Mucosa of stomach (tissue), 1 donor: ENCODE results near the gene SUSD3.

ENCODE experiments used
- H3K27me3 ChIP-seq: one replicate; pipeline ENCODE4 v1.7.0; 2013; ENCODE audit warnings: mild to moderate bottlenecking, low read length; ENCODE audit not compliant: control insufficient read depth, insufficient read depth
- H3K36me3 ChIP-seq: one replicate; pipeline ENCODE4 v1.7.0; 2013; ENCODE audit warnings: low read length; ENCODE audit not compliant: control insufficient read depth, insufficient read depth
- H3K4me1 ChIP-seq: one replicate; pipeline ENCODE4 v1.7.0; 2013; ENCODE audit warnings: mild to moderate bottlenecking, low read length; ENCODE audit not compliant: control insufficient read depth, insufficient read depth
- H3K4me3 ChIP-seq: one replicate; pipeline ENCODE4 v1.7.0; 2013; ENCODE audit warnings: low read length
- H3K9ac ChIP-seq: one replicate; pipeline ENCODE4 v1.7.0; 2013; ENCODE audit warnings: mild to moderate bottlenecking, low read length, moderate library complexity
- H3K9me3 ChIP-seq: one replicate; pipeline ENCODE4 v1.7.0; 2013; ENCODE audit warnings: mild to moderate bottlenecking, low read length, moderate library complexity; ENCODE audit not compliant: control insufficient read depth
- donor health status: Pancreatic carcinoma.

The SUSD3 gene

GRCh38 chr9:93105620-93106019, 47.1 kb downstream of the SUSD3 start:
- no peaks in the 10 kb centered on the region for H3K9me3 ChIP-seq
- peaks cover 5% of the 10 kb centered on the region for H3K36me3 ChIP-seq
- H3K4me3 ChIP-seq, result no peak overlapping the region
- no peak overlapping the region for H3K9ac ChIP-seq
- no peaks in the 10 kb centered on the region for H3K27me3 ChIP-seq
- H3K4me1 ChIP-seq, result peaks cover 15% of the 10 kb centered on the region

DNA sequence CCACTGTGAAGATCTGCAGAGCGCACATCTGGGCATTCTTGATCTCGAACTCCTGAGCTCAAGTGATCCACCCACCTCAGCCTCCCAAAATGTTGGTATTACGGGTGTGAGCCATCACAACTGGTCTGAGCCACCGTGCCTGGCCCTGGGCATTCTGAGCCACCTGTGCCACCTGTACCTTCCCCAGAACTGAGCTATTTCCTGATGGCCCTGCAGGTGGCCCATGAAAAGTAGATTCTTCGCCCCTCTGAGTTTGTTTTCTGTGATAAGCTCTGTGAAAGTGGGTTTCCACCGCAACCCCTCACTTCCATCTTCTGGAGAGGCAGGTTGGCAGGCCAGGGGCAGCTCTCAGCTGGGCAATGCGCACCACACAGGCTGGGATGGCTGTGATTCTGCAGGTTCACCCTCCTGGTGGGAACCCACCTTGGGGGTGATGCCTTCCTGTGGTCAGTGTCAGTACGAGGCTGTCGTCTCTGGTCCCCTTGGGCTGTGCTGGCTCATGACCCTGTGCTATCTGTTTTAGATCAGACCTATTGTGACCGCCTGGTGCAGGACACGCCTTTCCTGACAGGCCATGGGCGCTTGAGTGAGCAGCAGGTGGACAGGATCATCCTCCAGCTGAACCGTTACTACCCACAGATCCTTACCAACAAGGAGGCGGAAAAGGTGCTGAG, 48.8 kb downstream of the SUSD3 start:
- no peak overlapping the region for H3K4me3 ChIP-seq
- no peaks in the 10 kb centered on the region for H3K27me3 ChIP-seq
- peaks cover 15% of the 10 kb centered on the region for H3K4me1 ChIP-seq
- H3K36me3 ChIP-seq, result peaks cover 5% of the 10 kb centered on the region
- H3K9me3 ChIP-seq, result no peaks in the 10 kb centered on the region
- no peak overlapping the region for H3K9ac ChIP-seq

- peaks cover 5% of the 10 kb centered on the region for H3K36me3 ChIP-seq
- no peak overlapping the region for H3K9ac ChIP-seq
- H3K4me1 ChIP-seq, result peaks cover 15% of the 10 kb centered on the region
- no peaks in the 10 kb centered on the region for H3K9me3 ChIP-seq
- no peak overlapping the region for H3K4me3 ChIP-seq
- no peaks in the 10 kb centered on the region for H3K27me3 ChIP-seq
These were observed 49.3 kb downstream of the SUSD3 start for GRCh38 chr9:93107825-93108161.

DNA sequence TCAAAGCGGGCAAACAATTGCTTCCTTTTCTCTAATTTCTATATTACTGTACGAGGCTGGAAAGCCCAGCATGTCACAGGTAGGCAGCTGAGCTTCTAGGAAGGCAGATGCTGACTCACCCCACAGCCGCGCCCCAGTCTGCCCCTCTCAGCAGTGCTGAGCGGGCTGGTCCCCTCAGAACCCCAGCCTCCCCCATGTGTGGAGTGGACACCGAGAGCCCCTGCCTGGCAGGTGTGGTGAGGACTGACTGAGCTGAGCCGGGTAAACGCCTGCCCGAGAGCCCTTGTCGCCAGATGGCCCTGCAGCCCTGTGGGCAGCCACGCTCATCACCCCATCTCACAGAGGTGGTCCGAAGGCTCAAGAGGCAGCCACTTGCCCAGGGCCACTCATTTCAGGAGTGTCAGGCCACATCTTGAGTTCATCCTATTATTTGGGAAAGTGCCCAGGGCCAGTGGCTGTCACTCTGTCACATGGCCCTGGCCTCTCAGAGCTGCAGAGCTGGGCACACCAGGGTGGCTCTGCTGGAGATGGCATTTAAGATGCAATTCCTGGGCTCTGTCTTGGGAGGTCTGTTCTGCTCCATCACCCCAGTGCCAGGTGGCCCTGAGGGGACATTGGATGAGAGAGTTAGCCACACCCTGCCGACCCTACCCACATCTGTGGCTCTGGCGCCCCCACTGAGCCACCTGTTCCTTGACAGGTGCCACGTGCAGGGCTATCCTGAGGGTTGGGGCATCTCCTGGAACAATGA, 50.0 kb downstream of the SUSD3 start:
- peaks cover 5% of the 10 kb centered on the region for H3K36me3 ChIP-seq
- no peak overlapping the region for H3K4me3 ChIP-seq

DNA sequence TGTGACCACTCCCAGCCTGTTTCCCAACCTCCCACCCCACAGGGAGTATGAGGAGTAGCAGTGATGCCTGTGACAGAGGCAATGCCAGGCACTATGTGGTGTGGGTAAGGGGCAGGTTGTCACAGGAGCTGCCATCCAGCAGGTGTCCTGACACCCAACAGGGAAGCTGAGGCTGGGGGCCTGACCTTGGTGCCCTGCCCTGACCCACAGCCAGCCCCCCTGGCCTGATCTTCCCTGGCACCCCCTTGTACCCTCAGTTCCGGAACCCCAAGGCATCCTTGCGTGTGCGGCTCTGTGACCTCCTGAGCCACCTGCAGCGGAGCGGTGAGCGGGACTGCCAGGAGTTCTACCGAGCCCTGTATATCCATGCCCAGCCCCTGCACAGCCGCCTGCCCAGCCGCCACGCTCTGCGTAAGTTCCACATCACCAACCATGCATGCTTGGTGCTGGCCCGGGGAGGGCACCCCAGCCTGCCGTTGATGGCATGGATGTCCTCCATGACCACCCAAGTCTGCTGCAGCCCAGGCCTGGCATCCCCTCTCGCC, 51.9 kb downstream of the SUSD3 start:
- Histone ChIP-seq H3K4me3 (no peak overlapping the region), H3K9me3 (no peaks in the 10 kb centered on the region), H3K4me1 (peaks cover 20% of the 10 kb centered on the region), H3K9ac (no peak overlapping the region), H3K27me3 (no peaks in the 10 kb centered on the region), H3K36me3 (peaks cover 5% of the 10 kb centered on the region)

More for the DNA sequence above, 50.0 kb downstream of the SUSD3 start:
- Histone ChIP-seq H3K4me1 (peaks cover 15% of the 10 kb centered on the region), H3K27me3 (no peaks in the 10 kb centered on the region), H3K9ac (no peak overlapping the region), H3K9me3 (no peaks in the 10 kb centered on the region)

DNA sequence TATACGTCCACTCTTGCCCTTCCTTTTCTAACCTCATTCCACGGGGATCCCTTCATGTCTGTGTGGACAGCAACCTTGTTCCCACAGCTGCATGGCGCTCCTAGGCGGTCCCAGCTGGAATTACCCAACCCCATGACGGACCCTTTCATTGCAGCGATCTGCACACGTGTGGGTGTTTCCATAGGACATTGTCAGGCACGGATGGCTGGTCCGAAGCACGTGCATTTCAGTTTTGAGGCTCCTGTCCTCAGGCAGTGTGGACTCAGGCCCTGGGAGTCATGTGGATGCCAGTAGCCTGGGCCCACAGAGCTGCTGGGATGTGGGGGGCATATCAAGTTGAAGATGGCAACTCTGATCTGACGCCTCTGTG, 52.5 kb downstream of the SUSD3 start:
- H3K4me3 ChIP-seq, result no peak overlapping the region
- H3K9ac ChIP-seq, result no peak overlapping the region
- no peaks in the 10 kb centered on the region for H3K27me3 ChIP-seq
- H3K9me3 ChIP-seq, result no peaks in the 10 kb centered on the region
- H3K36me3 ChIP-seq, result peaks cover 5% of the 10 kb centered on the region
- H3K4me1 ChIP-seq, result peaks cover 21% of the 10 kb centered on the region

DNA sequence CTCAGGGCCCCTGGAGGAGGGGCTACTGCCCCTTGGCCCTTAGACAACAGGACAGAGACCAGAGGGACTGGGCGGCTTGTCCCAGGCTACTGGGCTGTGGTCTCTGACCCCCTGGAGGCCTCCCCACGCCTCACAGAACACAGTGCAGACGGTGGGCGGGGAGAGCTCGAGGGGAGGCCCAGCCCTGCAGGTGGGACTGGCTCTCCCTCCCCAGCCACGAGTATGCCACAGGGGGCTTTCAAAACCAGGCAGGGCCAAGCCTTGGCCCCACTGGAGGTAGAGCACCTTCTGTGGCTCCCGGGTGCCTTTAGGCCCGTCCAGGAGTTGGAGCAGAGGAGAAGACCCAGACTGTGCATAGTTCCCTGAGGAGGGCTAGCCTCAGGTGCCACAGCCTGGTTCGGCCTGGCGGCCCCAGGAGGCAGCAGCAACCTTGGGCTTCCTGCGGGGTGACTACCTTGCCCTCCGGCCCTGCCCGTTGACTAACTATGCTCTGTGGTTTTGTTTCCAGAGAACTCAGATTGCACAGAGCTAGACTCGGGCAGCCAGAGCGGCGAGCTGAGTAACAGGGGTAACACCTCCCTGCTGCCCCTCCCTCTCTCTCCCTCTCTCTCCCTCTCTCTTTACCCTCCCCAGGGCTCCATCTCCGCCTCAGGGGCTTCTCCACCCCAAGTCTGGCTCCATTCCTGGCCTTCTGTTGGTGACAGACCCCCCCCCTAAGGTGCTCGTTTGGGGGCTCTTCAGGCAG, 53.0 kb downstream of the SUSD3 start:
- no peaks in the 10 kb centered on the region for H3K27me3 ChIP-seq
- no peaks in the 10 kb centered on the region for H3K9me3 ChIP-seq
- peaks cover 5% of the 10 kb centered on the region for H3K36me3 ChIP-seq
- no peak overlapping the region for H3K9ac ChIP-seq
- peaks cover 27% of the 10 kb centered on the region for H3K4me1 ChIP-seq
- H3K4me3 ChIP-seq, result no peak overlapping the region

- Histone ChIP-seq H3K9me3 (no peaks in the 10 kb centered on the region), H3K4me3 (no peak overlapping the region), H3K9ac (no peak overlapping the region), H3K4me1 (peaks cover 20% of the 10 kb centered on the region), H3K27me3 (no peaks in the 10 kb centered on the region), H3K36me3 (peaks cover 5% of the 10 kb centered on the region)
These were observed 53.8 kb downstream of the SUSD3 start for GRCh38 chr9:93112116-93112863.

DNA sequence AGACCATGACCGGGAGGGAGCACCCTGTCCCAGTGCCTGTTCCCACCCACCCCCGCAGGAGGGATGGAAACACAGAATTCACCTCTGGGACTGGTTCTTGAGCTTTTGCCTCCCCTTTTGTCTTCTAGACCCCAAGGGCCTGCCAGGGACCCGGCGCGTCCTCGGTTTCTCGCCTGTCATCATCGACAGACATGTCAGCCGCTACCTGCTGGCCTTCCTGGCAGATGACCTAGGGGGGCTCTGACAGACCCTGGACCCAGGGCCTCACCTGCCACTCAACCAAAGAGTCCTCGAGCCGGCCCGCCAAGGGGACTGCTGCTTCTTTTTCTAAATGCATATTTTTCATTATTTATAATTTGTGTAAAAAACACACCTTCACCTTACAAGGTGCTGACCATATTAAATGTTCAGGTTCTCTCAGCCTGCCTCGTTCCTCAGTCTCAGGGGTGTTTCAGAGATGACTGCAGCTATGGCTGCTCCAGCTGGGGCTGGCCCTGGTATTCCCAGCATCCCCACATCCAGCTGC, 54.4 kb downstream of the SUSD3 start:
- Histone ChIP-seq H3K4me3 (no peak overlapping the region), H3K27me3 (no peaks in the 10 kb centered on the region), H3K36me3 (peaks cover under 1% of the 10 kb centered on the region), H3K9me3 (no peaks in the 10 kb centered on the region), H3K9ac (no peak overlapping the region), H3K4me1 (peaks cover 15% of the 10 kb centered on the region)

DNA sequence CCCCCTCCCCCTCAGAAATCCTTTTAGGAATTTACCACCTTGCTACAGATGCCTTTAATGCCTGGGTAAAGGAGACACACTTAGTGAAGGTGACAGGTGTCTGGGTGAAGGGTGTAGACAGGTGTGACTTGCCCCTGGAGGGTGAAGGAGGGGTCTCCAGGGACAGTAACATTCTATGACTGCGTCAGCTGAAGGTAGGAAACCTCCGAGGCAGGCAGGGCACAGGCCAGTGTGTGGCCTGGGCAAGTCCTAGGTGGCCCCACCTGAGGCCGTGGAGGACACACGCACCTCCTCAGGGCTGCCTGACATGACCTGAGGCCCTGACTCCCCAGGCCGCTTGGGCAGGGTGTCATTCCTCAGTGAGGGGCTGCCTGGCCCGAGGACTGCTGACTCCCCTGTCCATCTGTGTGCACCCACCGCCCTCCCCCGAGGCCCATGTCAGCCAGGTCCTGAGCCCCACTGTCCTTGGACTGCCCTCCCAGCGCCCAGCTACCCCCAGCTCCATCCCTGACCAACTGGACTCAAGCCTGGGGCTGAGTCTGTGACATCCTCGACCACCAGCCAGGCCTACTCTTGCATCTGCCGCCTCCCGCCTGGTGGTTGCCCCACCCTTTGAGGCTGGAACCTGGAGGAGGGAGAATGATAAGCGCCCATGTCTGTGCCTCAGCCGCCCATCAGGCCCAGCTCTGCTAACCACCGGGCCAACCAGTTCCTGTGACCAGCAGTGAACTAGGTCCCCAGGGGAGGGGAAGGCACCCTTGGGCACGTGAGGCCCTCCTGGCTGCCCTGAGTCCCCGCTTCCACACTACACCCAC, 55.9 kb downstream of the SUSD3 start:
- Histone ChIP-seq H3K9me3 (no peaks in the 10 kb centered on the region), H3K4me3 (no peak overlapping the region), H3K27me3 (no peaks in the 10 kb centered on the region), H3K4me1 (peaks cover 14% of the 10 kb centered on the region), H3K36me3 (no peaks in the 10 kb centered on the region), H3K9ac (no peak overlapping the region)

GRCh38 chr9:93114984-93115335, 56.5 kb downstream of the SUSD3 start:
- H3K4me3 ChIP-seq, result no peak overlapping the region
- no peaks in the 10 kb centered on the region for H3K27me3 ChIP-seq
- no peaks in the 10 kb centered on the region for H3K36me3 ChIP-seq
- H3K4me1 ChIP-seq, result peaks cover 20% of the 10 kb centered on the region
- no peaks in the 10 kb centered on the region for H3K9me3 ChIP-seq
- H3K9ac ChIP-seq, result no peak overlapping the region
